DND-41 (cell line): ENCODE results near the gene MS4A8.

ENCODE experiments used
- CTCF ChIP-seq: IDR thresholded peaks from 2 replicates; pipeline ENCODE4 v1.5.1; 2012; ENCODE audit warnings: borderline replicate concordance, low read length, moderate library complexity, mild to moderate bottlenecking; ENCODE audit not compliant: poor library complexity, severe bottlenecking; ENCODE audit errors: extremely low read depth
- EZH2 ChIP-seq: IDR thresholded peaks from 3 replicates; pipeline ENCODE4 v1.6.1; 2012; ENCODE audit warnings: borderline replicate concordance, low read depth, mild to moderate bottlenecking, moderate library complexity, low read length, inconsistent platforms; ENCODE audit not compliant: severe bottlenecking

GRCh38 chr11:60740573-60740972, 41.2 kb downstream of the MS4A8 start:
- no peak for TF ChIP-seq CTCF
- TF ChIP-seq EZH2, result no peak
